SK-N-MC (cell line): ENCODE data around the gene PLD5.
"Not testable (repeated sequence)": the region's sequence is repeated elsewhere in the genome, so short reads cannot be mapped to it uniquely, and the experiment has no call there.

Experiments
- DNase-seq: peaks from one replicate; pipeline ENCODE4 v3.0.0-alpha.2; 2011; ENCODE audit warnings: low read depth, low spot score
- H3K27ac ChIP-seq: fragments of 200-600 bp; sonication (generic); 2 replicates; pipeline ENCODE4 v1.5.1; 2016; ENCODE audit warnings: mixed run types
- H3K36me3 ChIP-seq: fragments of 200-600 bp; sonication (generic); 2 replicates; pipeline ENCODE4 v1.6.1; 2017; ENCODE audit warnings: antibody characterized with exemption, low read length, mixed read lengths; ENCODE audit not compliant: insufficient read depth
- H3K4me3 ChIP-seq: fragments of 200-600 bp; sonication (generic); 2 replicates; pipeline ENCODE4 v1.5.1; 2016
- H3K9ac ChIP-seq: fragments of 200-600 bp; sonication (generic); 2 replicates; pipeline ENCODE4 v1.8.0; 2017; ENCODE audit warnings: mixed run types, mixed read lengths; ENCODE audit not compliant: insufficient read length
- H3K9me3 ChIP-seq: fragments of 200-600 bp; sonication (generic); 2 replicates; pipeline ENCODE4 v1.6.1; 2017; ENCODE audit warnings: low read depth, mild to moderate bottlenecking, antibody characterized with exemption, low read length, moderate library complexity, mixed read lengths
- EZH2 ChIP-seq: fragments of 200-600 bp; sonication (generic); IDR thresholded peaks from one replicate; pipeline ENCODE4 v1.6.1; 2017; ENCODE audit warnings: antibody characterized with exemption
- FOXP2 ChIP-seq: optimal IDR thresholded peaks from 2 replicates; pipeline ENCODE3; 2011; ENCODE audit warnings: mild to moderate bottlenecking, moderate library complexity; ENCODE audit not compliant: insufficient read depth; ENCODE audit errors: extremely low read length, control extremely low read depth
- POLR2AphosphoS5 ChIP-seq: IDR thresholded peaks from 2 replicates; pipeline ENCODE4 v1.6.1; 2012; ENCODE audit warnings: mild to moderate bottlenecking, low read depth, low read length, borderline replicate concordance

PLD5 gene

DNA sequence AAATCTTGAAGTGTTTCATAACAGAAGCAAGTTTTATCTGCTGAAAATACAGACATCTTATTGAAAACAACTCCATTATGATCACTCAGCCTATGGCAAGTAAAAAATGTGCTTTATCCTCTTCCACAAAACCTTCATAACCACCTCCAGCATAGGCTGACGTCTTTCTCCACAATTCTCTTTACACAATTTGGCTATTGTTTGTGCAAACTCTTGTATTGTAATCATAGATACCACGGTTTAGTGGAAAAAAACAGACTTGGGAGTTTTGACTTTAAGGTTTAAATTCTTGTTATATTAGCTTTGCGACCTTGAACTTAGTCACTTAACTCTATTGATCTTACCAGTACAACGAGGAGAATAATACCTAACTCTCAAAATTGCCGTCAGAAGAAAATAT lies 126.1 kb downstream of the PLD5 start:
- no peaks in the 10 kb centered on the region for H3K9me3 ChIP-seq
- no peak overlapping the region for H3K4me3 ChIP-seq
- H3K9ac ChIP-seq: no peak overlapping the region
- no peaks in the 10 kb centered on the region for H3K36me3 ChIP-seq
- TF ChIP-seq EZH2: no peak
- no peak for TF ChIP-seq FOXP2
- TF ChIP-seq POLR2AphosphoS5: no peak
- no peak for DNase-seq
- H3K27ac ChIP-seq: no peak overlapping the region

DNA sequence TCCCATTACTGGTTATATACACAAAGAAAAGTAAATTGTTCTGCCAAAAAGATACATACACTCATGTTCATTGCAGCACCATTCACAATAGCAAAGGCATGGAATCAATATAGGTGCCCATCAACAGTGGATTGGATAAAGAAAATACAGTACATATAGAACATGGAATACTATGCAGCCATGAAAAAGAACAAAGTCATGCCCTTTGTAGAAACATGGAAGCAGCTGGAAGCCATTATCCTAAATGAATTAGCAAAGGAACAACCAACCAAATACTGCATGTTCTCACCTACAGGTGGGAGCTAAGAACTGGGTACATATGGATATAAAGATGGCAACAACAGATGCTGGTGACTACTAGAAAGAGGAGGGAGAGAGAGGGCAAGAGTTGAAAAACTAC lies 132.6 kb downstream of the PLD5 start:
- H3K27ac ChIP-seq: no peak overlapping the region

DNA sequence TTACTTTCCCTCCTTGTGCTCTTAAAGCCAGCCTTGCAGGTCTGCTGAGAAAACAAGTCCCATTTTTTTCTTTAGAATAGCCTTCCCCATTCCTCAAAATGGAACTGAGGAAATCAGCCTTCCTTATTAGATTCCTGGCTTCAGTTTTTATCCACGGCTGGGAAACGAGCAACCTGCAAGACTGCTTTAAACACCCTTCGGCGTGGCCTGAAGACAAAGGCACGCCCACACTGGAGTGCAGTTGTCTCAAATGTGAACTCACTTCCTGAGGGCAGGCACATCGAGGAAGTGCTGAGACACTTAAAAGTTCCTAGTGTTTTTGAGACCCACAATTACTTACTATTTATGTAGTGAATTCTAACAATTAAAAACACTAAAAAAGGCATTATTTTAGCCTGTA lies 148.4 kb downstream of the PLD5 start:
- not testable (repeated sequence) for H3K36me3 ChIP-seq, DNase-seq, H3K27ac ChIP-seq, H3K9me3 ChIP-seq, H3K4me3 ChIP-seq, H3K9ac ChIP-seq

More for the DNA sequence above, 132.6 kb downstream of the PLD5 start:
- Histone ChIP-seq H3K36me3 (no peaks in the 10 kb centered on the region), H3K9ac (no peak overlapping the region), H3K4me3 (no peak overlapping the region), H3K9me3 (no peaks in the 10 kb centered on the region)
- TF ChIP-seq EZH2 (no peak), POLR2AphosphoS5 (no peak), FOXP2 (no peak)
- no peak for DNase-seq

DNA sequence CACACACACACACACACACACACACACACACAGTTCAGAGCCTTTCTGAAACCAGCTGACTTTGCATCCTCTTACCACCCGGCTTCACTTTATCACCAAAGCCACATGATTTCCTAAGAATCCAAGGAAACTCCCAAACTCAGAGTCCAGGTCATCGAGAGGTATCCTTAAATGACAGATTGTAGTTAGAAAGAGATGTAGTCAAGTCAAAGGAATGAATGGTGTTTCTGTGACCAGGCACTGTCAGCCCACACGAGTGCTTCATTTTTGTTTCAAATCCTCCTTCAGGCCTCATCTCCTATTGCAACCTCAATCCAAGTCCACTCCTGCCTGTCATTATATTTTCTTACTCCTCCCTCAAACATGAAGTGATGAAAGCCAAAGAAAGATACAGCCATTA lies 174.1 kb downstream of the PLD5 start:
- DNase-seq, H3K27ac ChIP-seq, H3K4me3 ChIP-seq, H3K9me3 ChIP-seq, H3K36me3 ChIP-seq, H3K9ac ChIP-seq: not testable (repeated sequence)

DNA sequence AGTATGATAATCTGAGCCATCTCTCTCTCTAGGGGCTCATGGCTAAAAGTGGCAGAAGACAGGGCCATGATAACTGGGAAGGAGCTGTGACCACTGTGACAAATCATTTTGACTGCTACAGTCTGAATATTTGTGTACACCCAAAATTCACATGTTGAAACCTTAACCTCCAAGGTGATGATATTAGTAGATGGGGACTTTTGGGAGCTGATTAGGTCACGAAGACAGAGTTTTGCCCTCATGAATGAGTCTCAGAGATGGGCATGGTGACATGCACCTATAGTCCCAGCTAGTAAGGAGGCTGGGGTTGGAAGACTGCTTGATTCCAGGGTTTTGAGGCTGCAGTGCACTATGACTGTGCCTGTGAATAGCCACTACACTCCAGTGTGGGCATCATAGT lies 174.9 kb downstream of the PLD5 start:
- DNase-seq: no peak
- H3K9ac ChIP-seq: no peak overlapping the region
- TF ChIP-seq FOXP2 (no peak), POLR2AphosphoS5 (no peak), EZH2 (no peak)
- no peak overlapping the region for H3K27ac ChIP-seq
- no peaks in the 10 kb centered on the region for H3K36me3 ChIP-seq
- no peaks in the 10 kb centered on the region for H3K9me3 ChIP-seq
- H3K4me3 ChIP-seq: no peak overlapping the region

DNA sequence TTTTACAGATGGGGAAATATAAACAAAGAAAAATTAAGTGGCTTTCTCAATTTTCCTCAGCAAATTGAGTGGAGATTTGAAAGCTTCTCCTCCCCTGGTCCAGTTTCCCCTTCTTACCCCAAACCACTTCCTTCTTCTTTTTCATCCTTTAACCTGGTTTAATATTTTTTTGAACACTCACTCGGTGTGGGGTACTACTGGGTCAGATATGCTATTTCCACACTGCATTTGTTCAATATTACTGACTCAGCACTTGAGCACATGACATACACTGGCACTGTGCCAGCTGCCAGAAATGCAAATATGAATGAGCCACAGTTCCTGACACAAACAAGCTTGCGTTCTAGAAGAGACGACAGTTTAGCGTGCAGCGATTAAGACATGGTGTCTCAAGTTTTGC lies 193.6 kb downstream of the PLD5 start:
- H3K27ac ChIP-seq, H3K9me3 ChIP-seq, H3K9ac ChIP-seq, H3K36me3 ChIP-seq: not testable (repeated sequence)
- peak overlapping the region; percentile 37; the same call in 1 of the 2 replicates for H3K4me3 ChIP-seq
- peak; percentile 16 for DNase-seq

DNA sequence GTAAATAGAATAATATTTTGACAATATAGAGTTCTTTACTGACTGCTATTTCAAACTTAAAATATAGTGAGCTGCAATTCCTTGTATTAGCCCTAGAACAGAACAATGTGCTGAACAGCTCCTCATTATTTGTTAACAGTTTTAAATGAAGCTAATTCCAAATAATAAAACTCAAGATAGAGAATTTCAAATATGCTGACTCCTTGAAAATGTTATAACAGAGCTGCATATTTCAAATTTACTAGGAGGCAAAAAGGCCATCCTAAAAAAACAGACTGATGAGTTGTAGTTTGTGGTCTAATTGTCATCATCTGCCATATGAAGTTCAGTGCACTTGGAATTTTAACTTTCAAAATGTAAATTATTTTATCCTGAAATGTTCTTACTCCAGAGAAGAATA lies 197.1 kb downstream of the PLD5 start:
- H3K9ac ChIP-seq, DNase-seq, H3K27ac ChIP-seq, H3K36me3 ChIP-seq, H3K9me3 ChIP-seq, H3K4me3 ChIP-seq: not testable (repeated sequence)

DNA sequence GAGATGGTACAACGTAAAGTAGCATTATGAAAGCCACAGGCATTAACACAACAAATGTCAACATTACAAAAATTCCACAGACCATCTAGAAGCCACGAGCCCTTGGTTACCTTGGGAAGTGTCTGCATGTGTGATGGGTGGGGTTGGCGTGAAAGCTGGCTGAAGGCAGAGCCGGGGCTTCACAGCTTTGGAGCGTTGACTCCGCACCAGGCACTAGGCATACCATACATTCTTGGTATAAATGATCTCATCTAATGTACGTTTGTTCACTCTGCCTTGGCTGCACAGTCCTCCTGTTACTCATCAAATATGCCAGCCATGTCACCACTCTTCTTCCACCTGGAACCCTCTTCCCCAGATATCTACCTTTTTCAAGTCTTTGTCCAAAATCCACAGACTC lies 202.5 kb downstream of the PLD5 start:
- H3K9me3 ChIP-seq, H3K27ac ChIP-seq, DNase-seq, H3K4me3 ChIP-seq, H3K9ac ChIP-seq, H3K36me3 ChIP-seq: not testable (repeated sequence)

DNA sequence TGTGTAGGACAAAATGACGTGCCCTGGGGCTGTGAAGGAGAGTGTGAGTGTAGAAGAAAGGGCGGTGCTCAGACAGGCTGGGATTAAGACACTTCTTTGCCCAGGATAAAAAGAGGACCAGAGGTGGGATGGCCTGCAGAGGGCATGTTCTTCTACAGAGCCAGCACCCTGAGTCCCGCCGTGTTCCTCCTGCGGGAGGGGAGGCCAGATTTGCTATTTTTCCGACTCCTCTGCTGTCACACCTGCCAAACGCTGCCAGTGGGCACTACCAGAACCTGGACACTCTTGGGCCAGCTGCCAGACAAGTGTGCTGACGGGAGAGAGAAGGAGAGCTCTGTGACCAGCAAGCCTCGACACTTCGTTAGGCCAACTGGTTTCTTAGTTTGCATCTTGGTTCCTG lies 206.4 kb downstream of the PLD5 start:
- Histone ChIP-seq H3K9me3 (no peaks in the 10 kb centered on the region), H3K27ac (no peak overlapping the region), H3K9ac (no peak overlapping the region), H3K36me3 (no peaks in the 10 kb centered on the region), H3K4me3 (no peak overlapping the region)
- no peak for DNase-seq
- TF ChIP-seq POLR2AphosphoS5 (no peak), EZH2 (no peak), FOXP2 (no peak)

DNA sequence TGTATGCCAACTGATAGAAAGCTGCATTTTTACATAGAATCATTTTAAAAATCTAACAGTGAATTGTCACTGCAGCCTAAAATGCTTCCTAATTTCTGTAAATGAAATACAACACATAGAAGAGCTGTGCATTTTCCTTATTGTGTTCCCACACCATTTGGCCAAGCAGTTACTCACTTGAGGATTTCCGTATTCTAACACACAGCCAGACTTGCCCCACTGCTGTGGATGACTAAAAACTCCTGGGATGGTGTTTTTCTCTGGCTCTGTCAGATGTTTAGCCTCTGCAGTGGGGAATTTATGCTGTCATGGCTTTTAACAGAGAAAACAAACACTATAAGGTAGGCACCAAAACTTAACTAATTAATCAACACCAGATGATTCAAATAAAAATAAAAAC lies 209.6 kb downstream of the PLD5 start:
- not testable (repeated sequence) for H3K27ac ChIP-seq, DNase-seq, H3K36me3 ChIP-seq, H3K9ac ChIP-seq, H3K9me3 ChIP-seq, H3K4me3 ChIP-seq

DNA sequence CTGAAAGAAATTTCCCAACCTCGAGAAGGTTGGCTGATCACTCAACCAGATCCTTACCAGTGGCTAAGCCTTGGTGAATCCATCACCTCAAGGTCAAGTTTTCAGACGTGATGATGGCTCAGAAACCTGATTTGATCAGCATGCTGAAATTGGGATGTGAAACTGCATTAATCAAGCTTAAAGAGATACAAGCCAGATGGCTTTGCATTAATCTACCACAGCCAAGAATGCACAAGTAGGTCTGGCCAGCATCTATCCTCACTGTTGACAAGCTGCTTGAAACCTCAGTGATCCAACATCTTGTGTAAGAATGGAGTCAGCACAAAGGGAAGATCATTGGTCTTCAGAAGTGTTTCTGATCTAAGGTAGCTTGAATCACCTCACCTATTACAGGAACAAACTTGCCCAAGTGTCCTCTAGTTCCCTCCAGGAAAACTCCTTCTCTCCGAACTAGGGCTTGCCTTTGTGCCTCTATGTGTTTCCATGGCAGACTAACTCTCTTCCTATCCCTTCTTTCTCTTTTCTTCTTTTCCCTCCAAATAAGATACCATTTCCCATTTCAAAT lies 210.3 kb downstream of the PLD5 start:
- H3K9ac ChIP-seq, H3K4me3 ChIP-seq, H3K9me3 ChIP-seq, DNase-seq, H3K27ac ChIP-seq, H3K36me3 ChIP-seq: not testable (repeated sequence)

DNA sequence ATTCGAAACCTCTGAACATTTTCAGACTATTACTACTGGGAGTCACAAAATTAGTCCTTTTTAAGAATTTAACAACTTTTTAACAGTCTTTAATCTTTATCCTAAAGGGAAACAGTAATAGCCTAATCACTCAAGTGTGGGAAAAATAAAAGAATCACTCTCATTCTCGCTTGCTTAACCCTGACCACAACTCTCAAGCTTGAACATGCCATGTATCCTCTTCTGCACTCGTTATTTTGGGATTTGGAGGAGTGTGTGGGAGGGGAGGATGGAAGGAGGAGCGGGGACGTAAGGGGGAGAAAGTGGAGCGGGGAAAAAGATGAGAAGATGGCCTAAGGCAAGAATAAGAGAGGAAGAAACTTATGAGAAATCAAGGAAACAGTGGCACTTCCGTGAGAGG lies 215.8 kb downstream of the PLD5 start:
- H3K27ac ChIP-seq, H3K9ac ChIP-seq, H3K36me3 ChIP-seq, H3K4me3 ChIP-seq, H3K9me3 ChIP-seq: not testable (repeated sequence)
- peak; percentile 39 for DNase-seq

DNA sequence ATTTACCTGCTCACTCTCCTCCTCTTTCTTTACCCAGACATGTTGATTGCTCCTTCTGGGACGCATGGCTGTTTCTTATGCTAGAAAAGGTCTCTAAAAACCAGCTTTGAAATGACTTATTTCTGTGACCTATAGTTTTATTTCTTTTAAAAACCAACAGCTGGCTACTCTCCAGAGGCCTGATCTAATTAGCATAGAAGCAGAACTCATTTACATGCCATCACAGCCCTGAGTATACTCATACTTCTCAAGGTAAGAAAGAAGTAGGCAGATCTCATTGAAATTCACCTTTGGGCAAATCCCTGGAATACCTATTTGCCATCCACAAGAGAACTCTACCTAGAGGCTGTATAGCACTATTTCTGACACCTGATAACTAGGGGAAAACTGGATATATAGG lies 230.7 kb downstream of the PLD5 start:
- not testable (repeated sequence) for H3K27ac ChIP-seq, H3K9me3 ChIP-seq, DNase-seq, H3K36me3 ChIP-seq, H3K9ac ChIP-seq, H3K4me3 ChIP-seq

DNA sequence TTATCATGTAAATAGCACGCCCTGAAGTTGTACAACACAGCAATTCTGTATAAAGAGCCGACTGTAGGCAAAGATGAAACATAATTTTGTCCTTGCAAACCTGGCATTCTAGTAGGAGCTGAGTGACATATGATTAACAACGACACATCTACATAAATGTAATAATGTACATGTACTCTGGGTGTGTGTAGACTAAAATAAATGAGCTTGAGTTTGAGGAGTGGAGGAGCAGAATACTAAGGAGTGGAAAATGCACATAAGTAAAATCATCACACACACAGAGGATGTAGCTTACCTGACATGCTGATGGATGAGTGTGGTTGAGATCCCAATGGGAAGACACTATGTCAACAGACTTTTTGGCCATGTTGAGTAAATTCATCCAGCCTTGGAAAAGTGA lies 236.4 kb downstream of the PLD5 start:
- H3K9me3 ChIP-seq, H3K36me3 ChIP-seq, H3K9ac ChIP-seq, H3K4me3 ChIP-seq, DNase-seq, H3K27ac ChIP-seq: not testable (repeated sequence)
